SU-DHL-6 (cell line): ENCODE data around the gene CORO1C.

ENCODE experiments used
- H2AFZ ChIP-seq: fragments of 200-600 bp; sonication (generic); 2 replicates; pipeline ENCODE4 v1.6.1; 2014; ENCODE audit warnings: low read depth, mild to moderate bottlenecking, moderate library complexity, mixed read lengths, antibody characterized with exemption, low read length; ENCODE audit not compliant: severe bottlenecking
- H3F3A ChIP-seq: fragments of 200-600 bp; shearing (Covaris generic); 2 replicates; pipeline ENCODE4 v1.6.0; 2016; ENCODE audit warnings: antibody characterized with exemption, mild to moderate bottlenecking; ENCODE audit not compliant: insufficient read depth
- H3K27ac ChIP-seq: fragments of 200-600 bp; sonication (generic); 2 replicates; pipeline ENCODE4 v1.5.1; 2016; ENCODE audit warnings: low read depth, mild to moderate bottlenecking, low read length, moderate library complexity, mixed read lengths
- H3K27me3 ChIP-seq: fragments of 200-600 bp; sonication (generic), shearing (Covaris generic); 2 replicates; pipeline ENCODE4 v1.6.0; 2014; ENCODE audit warnings: mild to moderate bottlenecking, low read length
- H3K36me3 ChIP-seq: fragments of 200-600 bp; sonication (generic); 2 replicates; pipeline ENCODE4 v1.6.1; 2014; ENCODE audit warnings: mild to moderate bottlenecking, low read length, mixed read lengths
- H3K4me2 ChIP-seq: fragments of 300-600, 200-600 bp; shearing (Covaris generic), sonication (generic); 2 replicates; pipeline ENCODE4 v1.6.0; 2014; ENCODE audit warnings: low read length, low read depth, mild to moderate bottlenecking; ENCODE audit not compliant: poor library complexity, severe bottlenecking
- H3K4me3 ChIP-seq: fragments of 200-600 bp; sonication (generic); 2 replicates; pipeline ENCODE4 v1.5.1; 2014; ENCODE audit warnings: antibody characterized with exemption, low read length, mild to moderate bottlenecking, mixed read lengths; ENCODE audit not compliant: insufficient read depth, poor library complexity, severe bottlenecking
- H3K79me2 ChIP-seq: fragments of 200-600 bp; sonication (generic); 2 replicates; pipeline ENCODE4 v1.6.1; 2014; ENCODE audit warnings: mild to moderate bottlenecking, low read length, moderate library complexity; ENCODE audit not compliant: insufficient read depth
- H3K9ac ChIP-seq: fragments of 200-600 bp; sonication (generic); 2 replicates; pipeline ENCODE4 v1.7.0; 2014; ENCODE audit warnings: mild to moderate bottlenecking, low read length
- H3K9me2 ChIP-seq: fragments of 200-600 bp; sonication (generic); replicated peaks from 2 replicates; pipeline ENCODE4 v1.6.1; 2014; ENCODE audit warnings: low read length; ENCODE audit not compliant: insufficient read depth
- H3K9me3 ChIP-seq: fragments of 200-600 bp; sonication (generic); 2 replicates; pipeline ENCODE4 v1.6.1; 2014; ENCODE audit warnings: low read length, mixed read lengths; ENCODE audit not compliant: insufficient read depth
- H4K20me1 ChIP-seq: fragments of 200-600 bp; sonication (generic); 2 replicates; pipeline ENCODE4 v1.6.1; 2014; ENCODE audit warnings: low read depth, mild to moderate bottlenecking, antibody characterized with exemption, low read length, moderate library complexity, mixed read lengths
- EZH2phosphoT487 ChIP-seq: fragments of 200-600 bp; sonication (generic), shearing (Covaris generic); conservative IDR thresholded peaks from 2 replicates; pipeline ENCODE4 v1.6.1; 2018; ENCODE audit warnings: mild to moderate bottlenecking, antibody characterized with exemption, low read length, moderate library complexity, mixed read lengths
- TF ChIP-seq, protein P1 (sequence below): fragments of 200-600 bp; sonication (generic); IDR thresholded peaks from one replicate; pipeline ENCODE4 v1.5.1; 2017; ENCODE audit warnings: antibody characterized with exemption, mild to moderate bottlenecking, low read length, moderate library complexity; ENCODE audit not compliant: insufficient read depth, poor library complexity, severe bottlenecking

CORO1C gene

DNA sequence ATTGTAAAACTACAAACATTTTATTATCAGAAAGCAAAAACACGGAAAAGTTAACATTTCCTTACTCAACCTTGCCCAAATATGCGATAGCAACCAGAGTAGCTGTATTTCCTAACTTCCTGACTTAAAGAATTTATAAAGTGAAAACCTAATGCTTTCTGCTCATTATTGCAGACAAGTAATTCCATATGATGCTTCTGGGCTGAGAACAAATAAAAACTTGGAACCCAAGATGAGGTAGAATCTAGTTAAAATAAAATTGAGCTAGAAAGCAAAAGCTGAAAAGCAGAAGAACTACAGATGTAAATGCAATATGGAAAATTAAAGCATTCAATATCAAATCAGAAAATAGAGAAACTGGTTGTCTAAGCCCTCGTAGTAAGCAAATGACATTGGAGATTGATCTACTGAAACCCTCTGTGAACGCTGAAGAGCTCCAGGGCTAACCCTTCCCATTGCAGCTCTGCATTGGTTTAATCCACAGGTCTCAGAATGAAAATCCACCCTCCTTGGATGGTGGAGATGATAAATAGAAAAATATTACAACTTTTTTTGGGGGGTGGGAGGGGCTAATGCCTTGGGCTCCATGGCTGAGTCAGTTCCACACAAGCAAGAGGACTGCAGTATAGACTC, 40.7 kb downstream of the CORO1C start:
- H2AFZ ChIP-seq, result no peak overlapping the region
- H3F3A ChIP-seq, result no peaks in the 10 kb centered on the region
- no peak overlapping the region for H3K9ac ChIP-seq
- no peak overlapping the region for H3K27ac ChIP-seq
- no peaks in the 10 kb centered on the region for H3K9me2 ChIP-seq
- H3K36me3 ChIP-seq, result no peaks in the 10 kb centered on the region
- H3K79me2 ChIP-seq, result no peaks in the 10 kb centered on the region
- H3K4me2 ChIP-seq, result no peak overlapping the region
- H3K27me3 ChIP-seq, result no peaks in the 10 kb centered on the region
- no peak overlapping the region for H3K4me3 ChIP-seq
- no peaks in the 10 kb centered on the region for H3K9me3 ChIP-seq
- TF ChIP-seq, protein P1, sequence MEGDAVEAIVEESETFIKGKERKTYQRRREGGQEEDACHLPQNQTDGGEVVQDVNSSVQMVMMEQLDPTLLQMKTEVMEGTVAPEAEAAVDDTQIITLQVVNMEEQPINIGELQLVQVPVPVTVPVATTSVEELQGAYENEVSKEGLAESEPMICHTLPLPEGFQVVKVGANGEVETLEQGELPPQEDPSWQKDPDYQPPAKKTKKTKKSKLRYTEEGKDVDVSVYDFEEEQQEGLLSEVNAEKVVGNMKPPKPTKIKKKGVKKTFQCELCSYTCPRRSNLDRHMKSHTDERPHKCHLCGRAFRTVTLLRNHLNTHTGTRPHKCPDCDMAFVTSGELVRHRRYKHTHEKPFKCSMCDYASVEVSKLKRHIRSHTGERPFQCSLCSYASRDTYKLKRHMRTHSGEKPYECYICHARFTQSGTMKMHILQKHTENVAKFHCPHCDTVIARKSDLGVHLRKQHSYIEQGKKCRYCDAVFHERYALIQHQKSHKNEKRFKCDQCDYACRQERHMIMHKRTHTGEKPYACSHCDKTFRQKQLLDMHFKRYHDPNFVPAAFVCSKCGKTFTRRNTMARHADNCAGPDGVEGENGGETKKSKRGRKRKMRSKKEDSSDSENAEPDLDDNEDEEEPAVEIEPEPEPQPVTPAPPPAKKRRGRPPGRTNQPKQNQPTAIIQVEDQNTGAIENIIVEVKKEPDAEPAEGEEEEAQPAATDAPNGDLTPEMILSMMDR, result no peak
- no peak for TF ChIP-seq EZH2phosphoT487
- no peaks in the 10 kb centered on the region for H4K20me1 ChIP-seq

GRCh38 chr12:108690191-108690518, 41.2 kb downstream of the CORO1C start:
- Histone ChIP-seq H3K4me2 (no peak overlapping the region), H3K9me2 (no peaks in the 10 kb centered on the region), H3K9me3 (no peaks in the 10 kb centered on the region), H3K36me3 (no peaks in the 10 kb centered on the region), H3K9ac (no peak overlapping the region), H2AFZ (no peak overlapping the region), H4K20me1 (no peaks in the 10 kb centered on the region), H3F3A (no peaks in the 10 kb centered on the region), H3K79me2 (no peaks in the 10 kb centered on the region), H3K27me3 (no peaks in the 10 kb centered on the region), H3K4me3 (no peak overlapping the region), H3K27ac (no peak overlapping the region)
- TF ChIP-seq EZH2phosphoT487, result no peak
- TF ChIP-seq, protein P1, result no peak

GRCh38 chr12:108689314-108690190, 41.8 kb downstream of the CORO1C start:
- H2AFZ ChIP-seq, result no peak overlapping the region
- H4K20me1 ChIP-seq, result no peaks in the 10 kb centered on the region
- no peaks in the 10 kb centered on the region for H3K79me2 ChIP-seq
- H3K27ac ChIP-seq, result no peak overlapping the region
- no peaks in the 10 kb centered on the region for H3K27me3 ChIP-seq
- H3K4me2 ChIP-seq, result no peak overlapping the region
- H3K36me3 ChIP-seq, result no peaks in the 10 kb centered on the region
- no peaks in the 10 kb centered on the region for H3F3A ChIP-seq
- no peak overlapping the region for H3K4me3 ChIP-seq
- H3K9me3 ChIP-seq, result no peaks in the 10 kb centered on the region
- no peaks in the 10 kb centered on the region for H3K9me2 ChIP-seq
- no peak overlapping the region for H3K9ac ChIP-seq
- no peak for TF ChIP-seq EZH2phosphoT487
- TF ChIP-seq, protein P1, result no peak
